Measurements from ENCODE around the gene MYBBP1A.
A peak's percentile ranks its signal among the peaks of the same experiment; 100 is the strongest.

The MYBBP1A gene

DNA sequence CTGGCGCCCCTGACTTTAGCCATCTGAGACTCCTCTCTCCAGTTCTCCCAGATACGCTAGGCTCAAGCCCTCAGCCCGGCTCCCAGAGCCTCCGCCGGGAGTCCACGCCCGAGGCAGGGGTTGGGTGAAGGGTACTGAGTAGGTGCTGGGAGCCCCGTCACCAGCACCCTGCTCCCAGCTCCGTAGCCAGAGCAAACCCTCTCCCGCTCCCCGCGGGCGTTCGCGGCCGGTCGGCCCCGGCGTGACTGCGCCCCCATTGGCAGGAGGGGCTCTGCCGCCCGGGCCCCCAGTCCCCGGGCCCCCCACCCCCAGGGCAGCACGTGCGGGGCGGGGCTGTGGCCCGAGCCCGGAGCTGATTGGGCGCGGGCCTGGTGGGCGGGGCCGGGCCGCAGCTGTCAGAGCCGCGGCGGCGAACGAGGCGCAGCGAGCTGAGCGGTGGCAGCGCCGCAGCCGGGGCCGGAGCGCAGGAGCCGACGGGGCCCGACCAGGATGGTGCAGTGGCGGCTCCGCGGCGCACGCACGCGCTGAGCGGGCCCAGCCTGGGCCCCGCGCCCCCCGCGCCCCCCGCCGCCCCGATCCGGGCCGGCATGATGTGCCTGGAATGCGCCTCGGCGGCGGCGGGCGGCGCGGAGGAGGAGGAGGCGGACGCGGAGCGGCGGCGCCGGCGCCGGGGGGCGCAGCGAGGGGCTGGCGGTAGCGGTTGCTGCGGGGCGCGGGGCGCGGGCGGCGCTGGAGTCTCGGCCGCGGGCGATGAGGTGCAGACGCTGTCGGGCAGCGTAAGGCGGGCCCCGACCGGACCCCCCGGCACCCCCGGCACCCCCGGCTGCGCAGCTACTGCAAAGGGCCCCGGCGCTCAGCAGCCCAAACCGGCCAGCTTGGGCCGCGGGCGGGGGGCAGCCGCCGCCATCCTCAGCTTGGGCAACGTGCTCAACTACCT lies 56.5 kb downstream of the MYBBP1A start, which contains the start of gene SPNS2:
TSS of gene SPNS2 (plus strand) at position 421 of the 937 bp plus-strand sequence. CDS start at position 588, 167 bp downstream.
- DNase-seq, result peak; percentile 44

DNA sequence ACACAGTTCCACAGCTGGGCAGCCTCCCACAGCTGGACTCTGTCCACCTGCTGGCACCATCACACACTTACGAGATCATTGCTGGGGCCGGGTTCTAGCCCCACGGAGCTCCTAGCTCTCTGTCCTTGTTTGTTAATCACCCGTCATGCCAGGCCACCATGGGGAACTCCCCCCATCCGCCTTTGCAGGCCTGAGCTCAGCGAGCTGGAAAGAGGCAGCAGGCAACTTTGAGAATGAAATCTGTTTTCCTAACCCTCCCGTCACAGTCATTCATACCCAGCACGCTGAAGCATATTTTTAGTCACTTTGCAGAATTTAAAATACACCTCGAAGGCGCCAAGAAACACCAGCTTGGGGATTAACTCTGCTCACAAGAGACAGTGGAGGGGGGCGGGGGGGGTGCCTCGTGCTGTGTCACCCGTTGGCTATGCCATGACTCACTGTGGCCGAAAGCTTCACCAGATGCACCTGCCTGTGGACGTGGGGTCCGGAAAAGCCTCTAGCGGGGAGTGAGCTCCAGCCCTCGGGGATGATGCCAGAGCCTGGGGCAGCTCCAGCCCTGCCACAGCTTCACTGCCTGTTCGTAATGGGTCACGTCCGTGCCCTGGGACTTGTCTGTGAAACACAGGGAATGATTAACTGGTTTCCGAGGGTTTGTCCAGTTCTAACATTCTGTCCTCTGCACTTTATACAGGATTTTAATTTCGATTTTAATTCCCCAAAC lies 57.9 kb downstream of the MYBBP1A start:
- peak; percentile 88 for DNase-seq

DNA sequence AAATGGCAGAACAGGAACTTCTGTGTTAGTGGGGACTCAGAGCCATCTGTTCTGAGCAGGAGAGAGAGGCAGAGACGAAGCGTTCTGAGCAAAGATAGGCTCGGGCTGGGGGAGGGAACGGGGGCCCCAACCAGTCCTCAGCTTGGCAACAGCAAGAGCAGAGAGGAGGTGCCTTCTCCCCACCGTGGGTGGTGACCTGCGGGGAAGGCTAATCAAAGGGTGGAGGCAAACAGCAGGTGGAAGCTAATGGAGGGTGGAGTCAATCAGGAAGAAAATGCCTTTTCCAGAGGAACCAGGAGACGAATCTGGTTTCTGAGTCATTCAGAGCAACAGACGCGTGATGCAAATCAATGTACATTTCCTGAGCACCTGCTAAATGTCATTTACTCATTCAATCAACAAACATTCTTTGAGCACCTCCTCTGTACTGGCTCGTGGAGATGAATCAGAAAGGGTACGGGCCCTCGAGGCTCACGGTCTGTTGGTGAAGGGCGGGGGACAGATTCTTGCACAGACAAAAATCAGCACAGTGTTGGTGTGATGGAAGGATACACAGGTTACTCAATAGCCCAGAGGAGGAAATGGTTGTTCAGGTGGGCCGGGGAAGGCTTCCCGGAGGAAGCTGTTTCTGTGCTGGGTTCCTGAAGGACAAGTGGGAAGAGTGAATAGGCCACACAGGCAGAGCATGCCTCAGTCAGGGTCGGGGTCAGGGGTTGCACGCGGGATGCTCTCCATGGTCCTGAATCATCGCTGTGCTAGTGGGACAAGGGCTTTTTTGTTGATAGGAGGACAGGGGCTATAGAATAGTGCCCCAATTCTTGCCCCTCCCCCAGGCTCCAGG lies 62.2 kb downstream of the MYBBP1A start:
- peak; percentile 59 for DNase-seq

DNA sequence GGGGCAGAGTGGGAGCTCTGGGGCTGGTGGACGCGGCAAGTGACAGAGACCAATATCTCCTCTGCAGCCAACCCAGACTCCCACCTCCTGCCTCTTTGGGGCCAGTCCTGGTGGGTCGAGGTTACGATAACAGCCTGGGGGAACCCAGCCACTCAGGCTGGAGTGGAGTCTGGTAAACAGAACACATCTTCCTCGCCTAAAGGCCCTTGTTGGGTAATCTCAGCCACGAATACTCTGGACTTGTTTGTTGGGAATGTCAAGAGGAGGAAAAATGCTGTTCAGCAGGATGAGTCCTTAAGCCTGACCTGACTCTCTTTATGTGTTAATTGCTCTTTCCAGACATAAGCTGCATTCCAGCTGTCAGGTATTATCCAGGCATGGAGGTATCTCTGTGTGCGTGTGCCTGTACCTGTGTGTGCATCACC lies 64.5 kb downstream of the MYBBP1A start:
- DNase-seq, result no peak

DNA sequence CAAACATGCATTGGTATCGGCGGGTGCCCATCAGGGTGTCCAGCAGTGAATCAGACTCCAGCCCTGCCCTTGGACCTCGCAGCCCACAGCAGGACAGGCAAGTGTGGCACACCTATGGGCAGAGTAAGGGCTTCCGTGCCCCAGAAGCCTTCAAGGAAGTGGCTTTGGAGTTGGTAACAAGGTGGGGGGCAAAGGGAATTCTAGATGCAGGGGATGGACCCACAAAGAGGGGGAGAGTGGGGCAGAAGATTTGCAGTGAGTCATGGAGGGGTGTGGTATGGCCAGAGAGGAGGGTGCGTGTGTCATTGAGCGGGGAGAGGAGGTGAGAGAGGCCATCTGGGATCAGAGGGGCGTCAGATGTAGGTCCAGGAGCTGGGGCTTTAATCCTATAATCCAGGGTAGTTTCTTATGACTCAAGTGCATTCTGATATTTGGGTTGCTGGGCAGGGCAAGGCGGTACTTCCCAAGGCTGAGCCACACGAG lies 65.0 kb downstream of the MYBBP1A start:
- DNase-seq, result no peak

DNA sequence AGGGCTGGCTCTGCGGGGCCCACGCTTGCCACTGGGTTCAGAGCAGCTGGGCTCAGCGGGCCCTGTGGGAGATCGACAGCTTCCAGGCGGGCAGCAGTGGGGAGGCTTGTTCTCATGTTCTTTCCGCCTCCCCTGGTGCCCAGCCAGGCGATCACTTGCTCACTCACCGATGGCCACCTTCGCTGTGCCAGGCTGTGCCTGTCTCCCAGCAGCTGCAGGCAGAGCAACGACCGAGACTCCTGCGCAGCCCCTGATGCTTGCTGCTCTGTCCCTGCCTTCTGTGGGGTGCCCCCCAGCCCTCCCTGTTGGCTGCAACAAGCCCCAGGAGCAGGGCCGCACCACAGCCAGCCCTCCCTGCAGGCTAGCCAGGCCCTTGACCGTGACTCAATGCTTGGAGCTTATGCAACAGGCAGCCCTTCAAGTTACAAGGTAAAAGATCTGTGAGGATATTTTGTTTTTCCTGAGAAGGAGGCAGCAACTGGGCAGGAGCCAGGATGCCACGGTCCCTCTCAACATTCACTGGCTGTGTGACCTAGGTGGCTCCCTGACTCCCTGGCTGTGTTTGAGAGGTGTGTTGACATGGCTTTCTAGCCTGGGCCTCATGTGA lies 66.1 kb downstream of the MYBBP1A start:
- peak; percentile 86 for DNase-seq
